GM21576 (cell line): Measurements from ENCODE around the gene TSPY2.
"Not testable (repeated sequence)": the region's sequence is repeated elsewhere in the genome, so short reads cannot be mapped to it uniquely, and the experiment has no call there.

Experiments
- ATAC-seq: cut with Tn5 transposase; IDR thresholded peaks from one replicate; pipeline ENCODE4 v1.9.1; 2021; ENCODE audit warnings: mild to moderate bottlenecking, moderate library complexity; ENCODE audit not compliant: unreplicated experiment

TSPY2 gene, protein sequence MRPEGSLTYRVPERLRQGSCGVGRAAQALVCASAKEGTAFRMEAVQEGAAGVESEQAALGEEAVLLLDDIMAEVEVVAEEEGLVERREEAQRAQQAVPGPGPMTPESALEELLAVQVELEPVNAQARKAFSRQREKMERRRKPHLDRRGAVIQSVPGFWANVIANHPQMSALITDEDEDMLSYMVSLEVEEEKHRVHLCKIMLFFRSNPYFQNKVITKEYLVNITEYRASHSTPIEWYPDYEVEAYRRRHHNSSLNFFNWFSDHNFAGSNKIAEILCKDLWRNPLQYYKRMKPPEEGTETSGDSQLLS

GRCh38 chrY:6245923-6246322, at the start of gene TSPY2:
Gene TSPY2, plus strand, starts transcription at chrY:6246223. Its CDS starts 46 bp downstream, at chrY:6246269.
- ATAC-seq = not testable (repeated sequence)

GRCh38 chrY:6209565-6209964, 36.5 kb upstream of the TSPY2 start:
- not testable (repeated sequence) for ATAC-seq

- ATAC-seq = not testable (repeated sequence)
These were observed 29.0 kb upstream of the TSPY2 start for GRCh38 chrY:6217045-6217444.

DNA sequence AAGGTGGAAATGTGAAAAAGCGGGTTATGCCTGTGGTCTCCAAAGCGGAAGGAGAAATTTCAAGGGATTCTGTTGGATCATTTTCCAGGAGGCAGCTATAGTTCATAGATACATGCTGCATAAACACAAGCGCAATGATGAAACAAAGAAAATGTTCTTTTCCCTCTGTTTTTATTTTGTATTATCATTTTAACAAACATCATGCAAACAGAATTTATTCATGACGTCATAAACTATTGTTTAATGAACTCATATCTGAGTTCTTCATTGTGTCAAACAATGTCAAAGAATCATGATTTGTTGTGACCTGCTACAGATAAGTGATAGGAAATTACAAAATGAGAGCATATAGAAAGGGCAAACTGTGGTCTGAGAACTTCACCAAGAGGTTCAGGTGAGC, 23.8 kb downstream of the TSPY2 start:
- ATAC-seq = not testable (repeated sequence)
